IPS DF 4.7 (cell line): ENCODE measurements around the gene VWF.
A peak's percentile ranks its signal among the peaks of the same experiment; 100 is the strongest.

ENCODE experiments used
- DNase-seq: peaks from one replicate; pipeline ENCODE4 v3.0.0-alpha.2; 2013; ENCODE audit warnings: low spot score; ENCODE audit errors: extremely low read depth

VWF gene

GRCh38 chr12:6059860-6060565 lies 64.5 kb downstream of the VWF start:
- no peak for DNase-seq

- no peak for DNase-seq
Observed at GRCh38 chr12:6059221-6059620, 65.2 kb downstream of the VWF start.

- DNase-seq = no peak
Observed at GRCh38 chr12:6058481-6059161, 65.8 kb downstream of the VWF start.

- DNase-seq = no peak
Observed at GRCh38 chr12:6057700-6058099, 66.8 kb downstream of the VWF start.

DNA sequence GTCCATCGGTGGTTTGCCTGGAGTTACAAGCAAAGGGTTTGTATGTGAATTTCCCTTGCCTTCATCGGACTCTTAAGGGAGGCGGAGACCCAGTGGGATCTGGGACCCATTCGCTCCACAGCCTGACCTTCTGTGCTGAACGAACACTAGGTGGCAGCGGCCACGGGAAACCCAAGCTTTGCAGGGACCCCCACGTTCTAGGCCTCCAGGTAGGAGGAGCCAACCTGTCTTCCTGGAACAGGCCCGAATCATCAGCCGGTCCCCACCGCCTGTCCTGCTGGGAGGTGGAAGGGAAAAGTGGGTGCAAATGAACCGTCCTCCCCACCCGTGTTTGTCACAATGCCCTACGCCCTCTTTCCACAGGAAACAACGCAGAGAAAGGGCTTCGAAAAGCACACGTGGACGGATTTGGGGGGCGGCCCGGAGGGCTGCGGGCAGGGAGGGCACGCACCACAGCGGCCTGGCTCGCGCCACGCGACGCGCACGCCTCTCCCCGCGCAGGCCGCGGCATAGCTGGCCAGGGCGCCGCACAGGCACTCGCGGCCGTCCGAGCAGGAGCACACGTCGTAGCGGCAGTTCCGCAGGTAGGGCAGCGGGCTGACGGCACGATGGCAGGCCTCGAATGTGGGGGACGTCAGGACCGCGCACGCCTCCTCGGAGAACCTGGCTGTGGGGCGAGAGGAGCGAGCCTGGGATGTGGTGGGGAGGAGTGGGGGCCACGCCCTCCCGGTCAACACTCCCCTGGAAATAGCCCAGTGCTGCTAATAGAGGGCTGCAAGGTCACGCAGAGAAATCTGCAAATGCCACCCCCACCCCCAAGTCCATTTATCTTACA lies 67.8 kb downstream of the VWF start:
- no peak for DNase-seq

DNA sequence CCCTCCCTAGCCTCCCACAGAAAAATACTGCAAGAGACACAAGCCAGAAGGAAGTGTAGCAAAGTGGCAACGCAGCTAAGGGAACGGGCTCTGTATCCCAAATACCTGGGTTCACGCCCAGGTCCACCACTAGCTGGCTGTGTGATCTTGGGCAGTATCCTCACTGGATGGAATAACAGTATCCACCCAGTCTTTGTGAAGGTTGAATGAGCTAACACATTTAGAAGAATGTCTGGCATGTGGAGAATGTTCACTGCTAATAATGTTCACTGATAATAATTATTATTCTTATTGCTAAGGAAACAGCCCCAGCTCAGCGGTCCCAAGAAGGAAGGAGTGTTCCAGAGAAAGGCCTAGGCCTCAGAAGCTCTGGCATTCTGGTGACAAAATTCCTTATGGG lies 70.9 kb downstream of the VWF start:
- DNase-seq = no peak

- DNase-seq = no peak
Observed at GRCh38 chr12:6052940-6053329, 71.5 kb downstream of the VWF start.

GRCh38 chr12:6052206-6052939 lies 72.1 kb downstream of the VWF start:
- no peak for DNase-seq

- DNase-seq = no peak
Observed at GRCh38 chr12:6049992-6050391, 74.5 kb downstream of the VWF start.

- no peak for DNase-seq
Observed at GRCh38 chr12:6049587-6049986, 74.9 kb downstream of the VWF start.

- no peak for DNase-seq
Observed at GRCh38 chr12:6047249-6048237, 76.9 kb downstream of the VWF start.

- DNase-seq = no peak
Observed at GRCh38 chr12:6046511-6047180, 77.8 kb downstream of the VWF start.

GRCh38 chr12:6045438-6045837 lies 79.0 kb downstream of the VWF start:
- no peak for DNase-seq

GRCh38 chr12:6044082-6044481 lies 80.4 kb downstream of the VWF start:
- DNase-seq = no peak

DNA sequence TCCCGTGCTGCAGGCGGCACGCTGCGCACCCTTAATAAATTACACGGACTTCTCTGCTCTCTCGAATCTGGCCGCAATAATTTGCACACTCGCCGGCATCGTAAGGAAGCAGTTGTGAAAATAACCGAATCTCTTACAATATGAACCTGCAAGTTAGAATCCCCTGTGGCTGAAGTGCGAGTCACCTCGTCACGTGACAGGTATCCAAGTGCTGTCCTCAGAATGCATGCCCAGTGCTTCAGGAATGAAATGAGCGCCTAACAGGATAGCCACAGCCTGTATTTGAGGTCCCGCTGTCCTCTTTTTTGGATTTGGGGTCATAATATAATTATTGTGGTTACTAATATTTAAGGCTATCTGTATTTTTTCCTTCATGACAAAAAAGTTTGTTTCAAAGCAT lies 82.0 kb downstream of the VWF start:
- no peak for DNase-seq

- no peak for DNase-seq
Observed at GRCh38 chr12:6041891-6042290, 82.6 kb downstream of the VWF start.

DNA sequence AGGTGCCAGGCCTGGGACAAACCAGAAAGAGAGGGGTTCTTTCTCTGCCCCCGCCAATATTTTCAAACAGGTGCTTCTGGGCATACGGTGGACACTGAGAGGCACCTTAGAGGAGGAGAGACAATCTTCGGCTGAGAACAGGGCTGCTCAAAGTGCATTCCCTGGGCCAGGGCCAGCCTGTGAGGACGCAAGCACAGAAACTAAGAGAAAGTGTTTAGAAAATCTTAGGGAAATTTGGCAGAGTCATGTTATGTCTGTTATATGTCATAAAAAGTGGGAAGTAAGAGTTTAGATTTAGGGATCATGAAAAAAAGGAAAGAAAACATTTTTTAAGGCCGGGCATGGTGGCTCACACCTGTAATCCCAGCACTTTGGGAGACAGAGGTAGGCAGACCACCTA lies 83.7 kb downstream of the VWF start:
- no peak for DNase-seq

- DNase-seq = no peak
Observed at GRCh38 chr12:6039894-6040601, 84.4 kb downstream of the VWF start.

GRCh38 chr12:6038160-6038559 lies 86.3 kb downstream of the VWF start:
- peak; percentile 99 for DNase-seq
